SHP77 (cell line): ENCODE data around the gene CSPG4.
A peak's percentile ranks its signal among the peaks of the same experiment; 100 is the strongest.

Experiments
- DNase-seq, 2 experiments: peaks; one replicate each; lab custom pipeline; 2025; lab: John Stamatoyannopoulos, UW

The CSPG4 gene

DNA sequence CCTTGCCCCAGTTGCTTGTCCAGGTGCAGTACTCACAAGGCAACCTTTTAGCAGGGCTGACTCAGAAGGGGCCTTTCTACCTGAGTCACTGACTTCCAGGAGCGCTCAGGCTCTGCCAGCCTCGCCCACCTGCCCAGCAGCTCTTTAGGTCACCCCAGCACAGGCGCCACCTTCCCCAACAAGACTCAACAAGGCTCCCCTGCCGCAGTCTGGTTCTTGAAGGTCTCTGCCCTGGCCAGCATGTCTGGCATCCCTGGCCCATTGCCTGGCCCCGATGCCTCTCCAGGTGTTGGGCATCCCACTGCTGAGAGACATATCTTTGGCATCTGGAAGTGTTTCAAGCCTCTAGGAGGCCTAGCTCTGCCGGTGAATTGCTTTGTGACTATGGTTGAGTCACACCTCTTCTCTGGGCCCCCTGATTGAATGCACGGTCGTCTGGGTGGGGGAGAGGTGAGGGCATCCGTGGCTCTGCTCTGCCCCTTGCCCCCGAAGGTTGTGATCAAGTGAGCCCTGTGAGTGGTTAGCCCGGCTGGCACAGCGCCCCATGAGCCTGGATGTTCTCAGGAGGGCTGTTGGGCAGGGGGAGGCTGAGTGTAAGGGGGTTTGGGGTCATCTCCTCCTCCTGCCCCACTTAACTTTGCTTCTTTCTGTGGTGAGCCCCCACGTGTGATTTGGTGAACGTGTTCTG lies 43.3 kb downstream of the CSPG4 start:
- DNase-seq, result no peak

DNA sequence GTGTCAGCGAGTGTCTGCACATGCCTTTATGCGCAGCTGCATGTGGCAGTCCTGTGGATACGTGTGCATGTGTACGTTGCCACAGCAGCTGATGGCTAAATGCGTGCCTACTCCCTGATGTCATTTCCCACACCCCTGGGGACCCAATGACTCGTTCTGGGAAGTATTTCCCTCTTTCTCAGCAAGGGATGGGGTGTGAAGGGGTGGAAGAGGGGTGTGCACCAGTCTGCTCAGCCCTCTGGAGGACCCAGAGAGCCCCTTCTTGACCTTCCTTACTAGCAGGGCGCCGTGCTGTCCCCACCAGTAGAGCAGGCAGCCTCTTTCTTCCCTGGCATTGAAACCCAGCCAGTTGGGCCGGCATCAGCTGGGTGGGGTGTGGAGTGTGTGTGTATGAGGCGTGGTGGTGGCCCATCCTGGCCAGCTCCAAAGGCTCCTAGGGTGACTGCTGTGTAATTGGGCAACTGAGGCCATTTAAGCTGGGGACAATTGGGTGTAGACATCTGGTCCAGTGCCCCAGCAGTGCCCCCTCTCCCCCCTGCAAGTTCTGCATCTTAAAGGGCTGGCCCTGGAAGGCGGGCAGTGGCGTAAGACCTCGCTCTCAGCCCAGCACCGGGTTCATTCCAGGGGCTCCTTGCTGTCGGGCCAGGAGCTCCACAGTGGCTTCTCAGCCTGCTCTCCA lies 45.7 kb downstream of the CSPG4 start:
- peak; percentile 49 to 56 for DNase-seq

DNA sequence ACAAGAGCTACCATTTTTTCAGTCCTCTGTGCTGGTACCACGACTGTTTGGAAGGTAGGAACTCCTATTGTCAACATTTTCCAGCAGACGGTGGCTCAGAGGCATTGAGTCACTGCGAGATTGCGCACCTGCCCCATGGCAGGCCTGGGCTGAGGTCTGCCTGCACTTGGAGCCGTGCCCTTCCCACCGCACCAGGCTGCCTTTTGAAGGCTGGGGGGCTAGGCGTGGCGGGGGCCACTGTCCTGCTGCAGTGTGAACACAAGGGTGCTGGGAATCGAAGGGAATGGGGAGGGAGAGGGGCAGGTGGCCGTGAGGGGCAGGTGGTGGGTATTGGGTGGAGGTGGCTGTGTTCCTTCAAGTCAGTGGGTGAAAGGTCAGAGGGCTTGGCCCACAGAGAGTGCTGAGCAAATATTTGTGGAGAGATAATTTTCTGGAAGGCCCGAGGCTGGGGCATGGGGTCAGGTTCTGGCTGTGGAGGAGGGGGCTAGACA lies 48.7 kb downstream of the CSPG4 start:
- DNase-seq, result peak; percentile 69 to 75

DNA sequence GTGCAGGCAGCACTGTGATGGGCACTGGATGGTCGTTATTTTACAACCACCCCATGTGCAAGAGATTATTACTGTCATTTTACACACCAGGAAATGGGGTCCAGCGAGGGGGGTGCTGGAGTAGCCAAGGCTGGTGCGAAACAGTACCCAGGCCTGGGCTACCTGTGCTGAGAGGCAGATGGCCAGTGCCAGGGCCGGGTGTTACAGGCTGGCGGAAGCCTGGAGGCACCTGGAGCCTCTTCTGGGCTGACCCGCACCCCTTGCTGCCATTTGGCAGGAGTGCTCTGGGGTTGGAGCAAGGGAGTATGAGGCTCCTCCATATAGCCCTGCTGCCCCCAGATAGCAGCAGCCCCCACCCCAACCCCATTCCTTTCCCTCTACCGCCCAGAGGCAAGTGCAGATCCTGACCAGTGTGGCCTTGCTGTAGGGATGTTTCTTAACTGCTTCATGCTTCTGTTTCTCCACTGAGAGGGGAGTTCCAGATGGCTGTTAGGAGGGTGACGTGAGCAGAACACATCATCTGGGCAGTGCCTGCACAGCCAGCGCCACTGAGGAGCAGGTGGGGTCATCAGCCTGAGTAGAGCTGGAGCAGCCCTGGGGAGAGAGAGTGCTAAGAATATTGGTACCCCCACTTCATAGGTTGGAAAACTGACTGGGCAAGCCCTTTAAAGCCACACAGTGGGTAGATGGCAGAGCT lies 49.7 kb downstream of the CSPG4 start:
- peak; percentile 42 to 68 for DNase-seq

DNA sequence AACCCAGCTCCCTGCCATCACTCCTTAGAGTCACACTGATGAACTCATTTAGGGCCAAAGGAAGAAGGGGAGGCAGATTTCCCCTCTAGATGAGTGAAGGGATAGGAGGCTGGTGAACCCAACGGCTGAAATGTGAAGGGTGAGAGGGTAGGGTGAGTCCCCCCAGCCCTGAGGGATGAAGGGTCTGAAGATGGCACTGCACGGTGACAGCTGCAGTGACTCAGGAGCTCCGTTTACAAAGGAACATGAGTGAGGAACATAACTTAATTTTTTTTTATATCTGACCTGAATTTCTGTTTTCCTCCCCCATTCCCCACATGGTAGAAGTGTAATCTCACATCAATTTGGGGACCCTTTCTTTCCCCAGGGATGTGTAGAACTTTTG lies 50.9 kb downstream of the CSPG4 start:
- no peak for DNase-seq

DNA sequence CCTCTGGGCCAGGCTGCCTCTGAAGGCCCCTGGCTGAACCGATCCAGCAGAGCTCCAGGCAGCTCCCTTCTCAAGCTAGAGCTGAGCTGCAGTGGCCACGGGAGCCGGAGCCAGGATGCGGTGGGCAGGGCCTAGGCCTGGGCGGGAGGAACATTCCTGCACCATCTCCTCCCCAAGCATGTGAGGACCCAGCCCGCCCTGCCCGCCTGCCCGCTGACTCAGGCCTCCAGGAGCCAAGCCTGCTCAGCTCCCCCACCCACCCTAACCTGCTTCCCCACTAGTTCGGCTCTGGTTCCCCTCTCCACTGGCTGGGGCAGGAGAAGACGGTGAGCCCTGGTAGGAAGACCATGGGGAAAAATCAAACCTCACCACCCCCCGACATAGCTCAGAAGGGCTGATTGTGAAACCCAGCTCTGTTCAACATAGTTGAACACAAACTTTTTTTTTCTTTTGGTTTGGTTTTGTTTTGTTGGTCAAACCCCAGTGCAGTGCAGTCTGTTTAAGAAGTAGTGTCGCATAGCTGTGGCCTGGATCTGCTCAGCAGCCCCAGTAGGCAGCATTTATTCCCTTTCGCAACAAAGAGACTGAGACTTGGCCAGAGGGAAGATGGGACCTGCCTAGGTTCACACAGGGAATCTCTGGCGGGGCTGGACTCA lies 51.4 kb downstream of the CSPG4 start:
- no peak for DNase-seq

DNA sequence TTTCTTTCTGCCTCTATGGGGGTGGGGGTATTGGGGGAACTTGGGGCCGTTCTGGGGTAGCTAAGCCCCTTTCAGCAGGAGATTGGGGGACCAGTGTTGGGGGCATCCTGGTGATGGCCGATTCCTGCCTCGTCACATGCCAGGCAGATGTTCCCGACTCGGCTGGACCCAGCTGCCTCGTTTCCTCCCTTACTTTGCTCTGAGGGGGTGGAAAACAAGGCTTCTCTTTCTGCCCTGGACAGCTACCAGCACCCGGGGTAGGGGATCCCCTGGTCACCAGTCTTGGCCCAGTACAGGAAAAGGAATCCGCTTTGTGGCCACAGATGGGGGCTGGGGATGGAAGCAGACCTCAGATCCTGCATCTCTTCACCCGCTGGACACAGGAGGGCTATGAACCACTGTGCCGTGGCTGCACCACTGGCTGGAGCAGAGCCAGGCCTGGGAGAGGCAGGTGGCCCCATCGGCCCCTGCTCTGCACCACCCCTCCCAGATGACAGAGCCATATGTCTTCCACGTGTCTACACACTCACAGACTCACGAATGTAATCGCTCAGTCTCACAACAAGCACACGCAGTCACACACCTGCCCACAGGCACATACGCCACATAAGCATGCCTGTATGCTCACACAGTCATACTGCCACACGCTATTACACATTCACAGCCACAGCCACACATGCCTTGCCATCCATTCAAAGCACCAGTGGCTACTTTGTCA lies 52.6 kb downstream of the CSPG4 start:
- peak; percentile 51 to 85 for DNase-seq

DNA sequence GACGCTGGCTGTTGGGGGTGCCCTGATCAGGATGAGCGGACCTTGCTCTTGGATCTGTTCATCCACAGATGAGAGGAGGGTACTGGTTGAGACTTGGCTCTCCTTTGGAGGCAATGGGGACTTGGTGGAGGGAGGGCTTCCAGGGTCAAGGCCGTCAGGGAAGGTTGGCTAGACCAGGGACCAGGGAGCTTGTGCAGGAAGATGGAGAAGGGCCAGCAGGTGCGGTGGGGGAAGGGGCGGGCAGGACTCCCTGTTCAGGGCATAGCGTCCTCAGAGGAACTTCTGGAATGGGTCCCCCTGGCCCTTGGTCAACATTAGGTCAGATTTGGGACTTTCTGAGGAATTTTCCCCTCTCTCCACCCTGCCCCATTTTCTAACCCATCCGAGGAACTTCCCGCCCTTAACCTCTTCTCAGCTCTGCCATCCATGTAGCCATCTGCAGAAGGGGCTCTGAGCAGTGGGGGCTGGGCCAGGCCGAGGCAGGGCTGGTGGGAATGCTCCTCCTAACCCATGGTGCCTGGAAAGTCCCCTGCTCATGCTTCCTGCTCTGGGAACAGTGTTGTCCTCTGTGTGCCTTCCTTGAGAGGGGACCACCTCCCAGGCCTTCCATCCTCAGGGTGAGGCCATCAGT lies 53.4 kb downstream of the CSPG4 start:
- DNase-seq, result no peak

DNA sequence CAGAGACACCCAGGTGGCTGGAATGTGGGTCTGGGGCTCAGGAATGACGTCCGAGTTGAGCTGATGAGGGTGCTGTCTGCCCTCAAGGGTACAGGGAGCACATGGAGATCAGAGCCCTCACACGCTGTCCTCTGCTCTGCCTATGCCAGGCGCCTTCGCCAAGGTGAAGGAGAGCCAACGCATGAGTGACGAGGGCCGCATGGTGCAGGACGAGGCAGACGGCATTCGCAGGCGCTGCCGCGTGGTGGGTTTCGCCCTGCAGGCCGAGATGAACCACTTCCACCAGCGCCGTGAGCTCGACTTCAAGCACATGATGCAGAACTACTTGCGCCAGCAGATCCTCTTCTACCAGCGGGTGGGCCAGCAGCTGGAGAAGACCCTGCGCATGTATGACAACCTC lies 55.8 kb downstream of the CSPG4 start:
- no peak for DNase-seq

DNA sequence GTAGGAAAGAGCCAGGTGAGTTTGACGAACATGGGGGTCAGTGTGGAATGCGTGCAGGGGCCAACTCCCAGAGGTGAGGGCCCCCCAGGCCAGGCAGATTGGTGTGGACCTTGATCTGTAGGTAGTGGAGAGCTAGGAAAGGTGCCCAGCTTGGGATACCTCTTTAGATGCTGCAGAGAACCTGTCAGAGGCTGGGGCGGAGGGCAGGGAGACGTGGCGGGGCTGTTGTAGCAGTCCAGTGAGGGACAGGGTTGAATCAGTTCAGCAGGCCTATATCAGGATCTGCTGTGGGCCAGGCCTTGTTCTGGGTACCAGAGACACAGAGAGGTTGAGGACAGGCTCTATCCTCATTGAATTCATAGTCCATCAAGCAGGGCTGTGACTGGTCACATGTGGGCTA lies 56.3 kb downstream of the CSPG4 start:
- no peak for DNase-seq

DNA sequence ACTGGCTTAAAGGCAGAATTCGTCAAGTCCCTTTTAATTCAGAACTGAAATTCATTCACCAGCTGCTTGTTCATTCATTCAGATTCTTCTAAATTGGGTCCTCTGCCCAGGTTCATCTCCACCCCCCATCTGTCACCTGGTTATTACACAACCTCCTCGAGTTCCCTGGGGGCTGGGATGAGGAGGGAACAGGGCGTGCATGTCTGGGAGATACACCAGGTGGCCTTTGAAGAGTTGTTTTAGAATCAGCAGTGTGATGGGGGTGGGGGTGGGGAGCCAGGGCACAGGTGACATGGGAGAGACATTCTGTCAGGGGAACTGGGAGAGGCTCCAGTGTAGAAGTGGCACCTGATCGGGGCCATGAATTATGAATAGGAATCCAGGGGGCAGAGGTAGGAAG lies 56.7 kb downstream of the CSPG4 start:
- DNase-seq, result no peak

DNA sequence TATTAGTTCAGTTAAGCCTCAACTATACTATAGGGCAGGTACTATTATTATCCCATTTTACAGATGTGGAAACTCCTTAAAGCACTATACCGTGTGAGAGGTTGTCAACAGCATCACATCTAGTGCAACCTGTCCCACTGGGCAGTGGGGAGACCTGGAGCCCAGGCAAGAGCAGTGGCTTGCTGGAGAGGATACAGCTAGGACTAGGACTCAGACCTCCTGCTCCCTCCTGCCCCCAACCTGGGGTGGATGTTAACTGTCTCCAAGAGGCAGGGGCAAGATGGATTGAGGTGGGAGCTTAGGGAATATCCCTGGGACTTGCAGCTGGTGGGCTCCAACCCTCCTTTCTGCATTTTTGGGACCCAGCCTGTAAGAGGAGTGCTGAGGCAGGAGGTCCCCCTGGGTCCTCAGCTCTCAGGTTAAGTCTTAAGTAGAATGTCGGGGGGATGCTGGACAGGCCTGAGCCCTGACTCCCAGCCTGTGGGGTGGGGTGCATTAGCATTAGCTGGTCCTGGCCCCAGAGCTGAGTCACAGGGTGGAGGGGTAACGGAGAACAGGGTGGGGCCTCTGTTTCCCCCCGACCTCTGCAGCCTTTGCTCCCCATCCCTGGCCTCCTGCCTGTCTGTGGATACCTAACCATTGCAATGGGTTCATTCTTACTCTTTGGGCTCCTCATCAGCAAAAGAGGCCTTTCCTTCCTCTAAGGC lies 58.3 kb downstream of the CSPG4 start:
- DNase-seq, result no peak

DNA sequence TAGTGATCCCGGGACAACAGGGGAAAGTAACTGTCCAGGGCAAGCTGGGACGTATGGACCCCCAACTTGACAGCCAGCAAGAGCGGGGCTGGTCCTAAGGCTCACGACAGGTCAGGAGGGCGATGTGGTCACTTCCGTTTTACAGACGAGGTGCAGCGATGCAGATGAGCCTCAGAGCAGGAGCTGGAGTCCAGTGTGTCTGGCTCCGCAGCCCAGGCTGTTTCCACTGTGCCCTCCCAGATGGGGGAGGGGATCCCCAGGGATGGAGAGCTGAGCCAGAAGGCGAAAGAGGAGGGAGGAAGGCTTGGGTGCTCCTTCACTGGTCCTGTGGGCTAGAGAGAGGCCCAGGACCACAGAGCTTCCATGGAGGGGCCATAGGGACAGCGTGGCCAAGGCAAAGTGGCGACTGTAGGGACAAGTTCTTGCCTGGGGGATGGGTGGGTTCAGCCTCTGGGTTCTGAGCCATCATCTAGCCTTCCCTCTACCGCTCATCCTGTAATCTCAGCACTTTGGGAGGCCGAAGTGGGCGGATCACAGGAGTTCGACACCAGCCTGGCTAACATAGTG lies 59.2 kb downstream of the CSPG4 start:
- DNase-seq, result no peak

DNA sequence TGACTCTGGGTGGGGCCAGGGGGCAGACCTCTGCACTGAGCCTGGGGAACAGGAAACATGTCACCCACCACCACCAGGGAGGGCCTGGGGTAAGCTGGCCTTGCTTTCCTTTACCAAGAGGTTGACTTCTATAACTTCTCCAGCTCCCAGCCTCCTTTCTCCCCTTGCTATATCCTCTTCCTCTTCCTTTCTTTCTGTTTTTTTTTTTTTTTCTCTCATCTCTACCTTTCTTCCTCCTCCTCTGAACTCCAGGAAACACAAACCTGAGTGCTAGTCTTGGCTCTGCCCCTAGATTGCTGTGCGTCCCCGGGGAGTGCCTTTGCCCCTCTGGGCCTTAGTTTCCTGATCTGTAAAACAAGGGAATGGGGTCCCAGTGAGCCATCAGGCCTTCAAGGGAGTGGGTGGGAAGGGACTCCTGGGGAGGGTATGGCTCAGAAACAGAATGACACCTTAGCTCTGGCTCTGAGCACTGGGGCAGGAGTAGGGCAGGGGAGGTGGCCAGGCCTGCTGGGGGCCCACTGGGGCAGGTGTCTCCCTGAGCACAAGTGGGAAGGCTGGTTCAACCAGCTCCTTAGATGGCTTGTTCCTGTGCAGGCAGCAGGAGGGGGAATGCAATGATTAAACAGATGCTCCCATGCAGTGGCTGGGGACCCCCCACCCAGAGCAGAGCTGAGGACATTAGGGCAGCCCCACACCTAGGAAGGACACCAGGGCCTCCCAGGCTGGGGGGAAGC lies 60.7 kb downstream of the CSPG4 start:
- no peak for DNase-seq

DNA sequence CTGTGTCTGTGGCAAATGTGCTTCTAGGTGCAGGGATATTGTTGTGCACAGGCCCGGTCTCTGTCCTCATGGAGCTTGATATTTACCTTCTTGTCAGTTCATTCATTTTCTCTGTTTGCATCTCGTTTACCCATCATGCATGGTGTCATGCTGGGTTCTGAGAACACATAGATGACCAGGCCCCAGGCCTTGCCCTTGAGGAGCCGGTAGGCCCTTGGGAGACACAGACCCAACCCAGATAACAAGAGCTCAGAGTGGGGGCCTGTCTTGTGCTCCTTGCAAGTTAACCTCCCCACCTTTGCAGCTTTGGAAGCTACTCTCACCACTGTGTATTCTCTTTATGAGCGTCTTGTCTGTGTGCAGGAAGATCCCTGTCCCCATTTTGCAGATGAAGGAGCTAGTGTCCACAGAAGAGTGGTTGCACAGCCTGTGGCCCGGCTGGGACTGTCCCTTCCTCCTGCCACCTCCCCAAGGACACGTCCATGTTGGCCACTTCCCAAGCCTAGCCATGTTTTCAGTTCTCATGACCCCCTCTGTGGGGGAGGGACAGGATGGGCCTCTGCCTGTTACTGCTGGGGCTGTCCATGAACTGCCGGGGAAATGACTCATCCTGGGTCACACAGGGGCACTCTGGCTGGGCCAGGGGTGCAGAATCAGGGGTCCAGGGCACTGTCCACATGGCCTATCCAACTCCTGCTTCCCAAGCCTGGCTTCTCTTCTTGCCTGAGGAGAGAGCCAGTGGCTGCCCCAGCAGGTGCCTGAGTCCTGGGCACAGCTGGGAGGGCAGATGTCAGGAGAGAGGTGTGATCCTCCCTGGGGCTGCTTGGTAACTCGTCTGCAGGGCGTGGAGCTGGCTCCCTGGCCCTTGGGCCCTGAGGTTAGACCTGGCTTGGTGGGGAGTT lies 61.5 kb downstream of the CSPG4 start:
- peak in 1 of 2 experiments; percentile 28 for DNase-seq

DNA sequence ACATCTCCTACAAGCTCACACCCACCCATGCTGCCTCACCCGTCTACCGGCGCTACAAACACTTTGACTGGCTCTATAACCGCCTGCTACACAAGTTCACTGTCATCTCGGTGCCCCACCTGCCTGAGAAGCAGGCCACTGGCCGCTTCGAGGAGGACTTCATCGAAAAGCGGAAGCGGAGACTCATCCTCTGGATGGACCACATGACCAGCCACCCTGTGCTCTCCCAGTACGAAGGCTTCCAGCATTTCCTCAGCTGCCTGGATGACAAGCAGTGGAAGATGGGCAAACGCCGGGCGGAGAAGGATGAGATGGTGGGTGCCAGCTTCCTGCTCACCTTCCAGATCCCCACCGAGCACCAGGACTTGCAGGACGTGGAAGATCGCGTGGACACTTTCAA lies 62.8 kb downstream of the CSPG4 start:
- DNase-seq, result no peak

DNA sequence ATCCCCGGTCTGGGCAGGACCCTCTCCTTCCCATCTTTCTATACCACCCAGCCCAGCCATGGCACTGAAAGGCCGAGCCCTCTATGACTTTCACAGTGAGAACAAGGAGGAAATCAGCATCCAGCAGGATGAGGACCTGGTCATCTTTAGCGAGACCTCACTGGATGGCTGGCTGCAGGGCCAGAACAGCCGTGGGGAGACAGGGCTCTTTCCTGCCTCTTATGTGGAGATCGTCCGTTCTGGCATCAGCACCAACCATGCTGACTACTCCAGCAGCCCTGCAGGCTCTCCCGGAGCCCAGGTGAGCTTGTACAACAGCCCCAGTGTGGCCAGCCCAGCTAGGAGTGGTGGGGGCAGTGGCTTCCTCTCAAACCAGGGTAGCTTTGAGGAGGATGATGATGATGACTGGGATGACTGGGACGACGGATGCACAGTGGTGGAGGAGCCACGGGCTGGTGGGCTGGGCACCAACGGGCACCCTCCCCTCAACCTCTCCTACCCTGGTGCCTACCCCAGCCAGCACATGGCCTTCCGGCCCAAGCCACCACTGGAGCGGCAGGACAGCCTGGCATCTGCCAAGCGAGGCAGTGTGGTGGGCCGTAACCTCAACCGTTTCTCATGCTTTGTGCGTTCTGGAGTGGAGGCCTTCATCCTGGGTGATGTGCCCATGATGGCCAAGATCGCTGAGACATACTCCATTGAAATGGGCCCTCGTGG lies 63.4 kb downstream of the CSPG4 start:
- no peak for DNase-seq
